ENCODE measurements around the gene REEP6.

GRCh38 chr19:1516395-1516753 is 25.4 kb downstream of the REEP6 start:
- TF ChIP-seq POLR2AphosphoS5 (IDR thresholded peaks at IDR 0.05; ENCODE audit: low read depth, low read length) (no peak), CTCF (IDR thresholded peaks at IDR 0.05) (no peak), FOXM1 (IDR thresholded peaks at IDR 0.05; ENCODE audit: low read depth) (no peak), EP300 (IDR thresholded peaks at IDR 0.05; ENCODE audit: borderline replicate concordance in 1 of 2, low read depth in 1 of 2, low read length in 1 of 2) (no peak), SIN3A (IDR thresholded peaks at IDR 0.05; ENCODE audit: borderline replicate concordance, low read depth, low read length) (no peak), JUND (IDR thresholded peaks at IDR 0.05) (no peak), USF1 (IDR thresholded peaks at IDR 0.05; ENCODE audit: borderline replicate concordance, low read depth) (peak; percentile 56; the same call in 1 of the 2 replicates), TAF1 (IDR thresholded peaks at IDR 0.05; ENCODE audit: borderline replicate concordance, low read depth, low read length) (no peak), SMC3 (IDR thresholded peaks at IDR 0.05; ENCODE audit: low read depth, low read length) (no peak)

Measured in SK-N-SH (cell line).